ENCODE data around the gene PMAIP1. TPM values are rescaled to one million over a fixed set of nuclear protein-coding genes. Genes with fewer than 3 reads are reported as not detected.

Gene PMAIP1
- total and polyA plus RNA-seq, 4 experiments from 2014 or later, result 6.7 to 39.6 (median 9.0) TPM

DNA sequence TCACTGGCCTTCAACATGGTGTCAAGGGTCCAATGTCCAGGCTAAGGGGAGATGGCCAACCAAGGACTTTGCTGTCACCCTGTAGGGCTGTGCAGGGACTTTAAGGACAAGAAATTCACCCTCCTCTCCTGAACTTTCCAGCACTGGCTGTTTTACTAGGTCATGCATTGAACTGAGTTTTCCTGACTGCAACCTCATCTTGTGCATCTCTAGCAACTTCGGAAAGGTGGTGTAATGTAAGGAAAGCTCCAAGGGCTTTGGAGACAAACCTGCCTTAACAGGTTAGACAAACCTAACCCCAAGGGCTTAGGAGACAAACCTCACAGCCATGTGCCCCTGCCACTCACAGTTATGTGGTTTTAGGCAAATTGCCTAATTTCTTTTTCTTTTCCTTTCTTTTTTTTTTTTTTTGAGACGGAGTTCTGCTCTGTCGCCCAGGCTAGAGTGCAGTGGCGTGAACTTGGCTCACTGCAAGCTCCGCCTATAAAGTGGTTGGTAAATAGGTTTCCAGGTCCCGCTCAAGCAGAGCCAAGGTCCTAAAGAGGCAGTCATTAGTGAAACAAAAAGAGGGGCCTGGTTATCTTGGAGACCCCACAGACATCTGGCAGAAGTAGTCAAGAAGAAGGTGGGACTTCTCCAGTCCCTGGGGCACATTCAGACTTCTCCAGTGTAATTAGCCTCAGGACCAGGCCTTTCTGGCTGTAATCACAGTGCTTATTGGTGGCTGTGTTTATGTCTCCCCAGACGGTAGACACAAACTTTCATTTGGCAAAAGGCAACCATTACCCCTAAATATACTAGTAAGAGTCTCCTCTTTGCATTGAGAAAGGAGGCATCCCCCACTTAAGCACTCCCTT lies 37.6 kb upstream of the PMAIP1 start:
- Mint-ChIP-seq H3K4me3 (no peak overlapping the region), H3K27me3 (peaks cover 0 to 1% of the 10 kb centered on the region in 2 donors), H3K36me3 (no peaks in the 10 kb centered on the region), H3K4me1 (no peaks in the 10 kb centered on the region), H3K27ac (no peak overlapping the region), H3K9me3 (no peaks in the 10 kb centered on the region)
- no peak overlapping the region for H3K27ac ChIP-seq (ENCODE audit: low read depth, low read length)
- H3K4me1 ChIP-seq (ENCODE audit: insufficient read depth, low read length), result no peaks in the 10 kb centered on the region
- no peak overlapping the region for H3K4me3 ChIP-seq (ENCODE audit: low read length in 2 of 2)
- CTCF ChIA-PET (ENCODE audit: partially characterized antibody), result no interaction called here
- H3K9me3 ChIP-seq (ENCODE audit: control insufficient read depth in 1 of 2, low read length in 2 of 2), result no peaks in the 10 kb centered on the region
- intact Hi-C loops (cut with micrococcal nuclease), result no loop called here
- H3K36me3 ChIP-seq (ENCODE audit: insufficient read depth, low read length), result no peaks in the 10 kb centered on the region
- POLR2A ChIA-PET (ENCODE audit: partially characterized antibody), result no interaction called here
- no peak for DNase-seq
- no peaks in the 10 kb centered on the region for H3K27me3 ChIP-seq (ENCODE audit: insufficient read depth, low read length)

DNA sequence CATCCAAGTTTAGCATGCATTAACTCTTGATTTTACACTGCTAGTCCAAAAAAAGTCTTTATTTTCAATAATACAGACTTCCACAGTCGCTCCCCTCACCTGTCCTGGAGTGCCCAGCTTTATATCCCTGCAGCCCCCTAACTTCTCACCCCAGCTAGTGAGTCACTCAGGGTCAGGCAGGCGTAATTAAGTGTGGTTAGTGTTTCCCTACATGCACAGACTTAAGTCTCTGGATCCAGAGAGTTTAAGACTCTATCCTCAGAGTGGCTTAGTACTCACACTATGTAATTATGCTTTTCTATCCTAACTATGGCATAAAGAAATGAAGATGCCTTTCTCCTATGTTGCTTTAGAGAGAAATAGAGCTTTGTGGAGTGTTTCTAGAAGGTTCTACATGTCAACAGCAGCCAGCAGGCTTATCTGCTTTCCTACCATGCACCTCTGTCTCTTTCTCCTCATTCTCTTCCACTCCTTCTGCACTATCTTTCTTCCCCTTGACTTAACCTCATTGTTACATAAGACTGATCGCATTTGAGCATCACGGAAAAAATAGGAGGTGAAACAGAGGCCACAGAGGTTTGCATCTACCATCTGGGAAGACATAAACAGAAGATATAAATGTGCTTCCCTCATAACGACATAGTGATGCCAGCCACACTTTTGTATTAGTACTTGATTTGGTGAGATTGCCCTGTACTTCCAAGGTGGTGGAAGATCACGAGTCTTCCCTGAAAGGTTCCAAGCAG lies 34.4 kb upstream of the PMAIP1 start:
- no peaks in the 10 kb centered on the region for H3K4me1 Mint-ChIP-seq

DNA sequence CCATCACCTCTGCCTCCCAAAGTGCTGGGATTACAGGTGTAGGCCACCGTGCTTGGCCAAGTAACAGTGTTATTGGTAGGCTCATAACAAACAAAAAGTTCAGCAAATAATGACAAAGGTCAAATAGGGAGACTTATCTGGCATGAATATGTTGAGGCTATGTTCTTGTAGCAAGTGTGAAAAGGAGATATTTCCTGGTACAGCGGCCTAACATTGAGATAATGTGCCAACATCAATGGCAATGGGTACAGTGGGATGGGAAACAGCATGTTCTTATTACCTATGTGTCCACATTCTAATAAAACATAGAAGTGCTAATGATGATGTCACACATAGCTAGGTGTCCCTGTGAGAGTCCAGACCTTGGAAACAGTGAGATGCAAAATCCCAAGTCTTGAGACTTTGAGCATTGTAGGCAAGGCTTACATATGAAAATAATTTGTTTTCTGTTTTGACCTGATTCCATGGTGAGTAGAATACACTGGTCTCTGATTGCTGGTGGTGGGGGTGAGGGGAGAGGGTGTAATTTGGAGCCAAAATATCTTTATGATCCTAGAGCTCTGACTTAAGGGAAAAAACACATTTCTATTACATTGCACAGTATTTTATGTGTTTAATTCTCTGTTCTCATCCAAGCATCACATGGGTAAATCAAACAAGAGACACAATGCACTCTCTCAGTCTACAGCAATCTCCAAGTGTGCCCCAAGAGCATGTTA lies 33.1 kb upstream of the PMAIP1 start:
- no peak overlapping the region for H3K4me3 ChIP-seq (ENCODE audit: low read length in 2 of 2)
- Mint-ChIP-seq H3K27ac (no peak overlapping the region), H3K4me1 (no peaks in the 10 kb centered on the region), H3K27me3 (no peaks in the 10 kb centered on the region), H3K4me3 (no peak overlapping the region), H3K9me3 (no peaks in the 10 kb centered on the region), H3K36me3 (no peaks in the 10 kb centered on the region)
- intact Hi-C loops (cut with micrococcal nuclease), result no loop called here
- DNase-seq, result no peak
- H3K4me1 ChIP-seq (ENCODE audit: insufficient read depth, low read length), result no peaks in the 10 kb centered on the region
- no peak overlapping the region for H3K27ac ChIP-seq (ENCODE audit: low read depth, low read length)
- H3K27me3 ChIP-seq (ENCODE audit: insufficient read depth, low read length), result no peaks in the 10 kb centered on the region
- ChIA-PET POLR2A (ENCODE audit: partially characterized antibody) (no interaction called here), CTCF (ENCODE audit: partially characterized antibody) (no interaction called here)
- H3K36me3 ChIP-seq (ENCODE audit: insufficient read depth, low read length), result no peaks in the 10 kb centered on the region
- H3K9me3 ChIP-seq (ENCODE audit: control insufficient read depth in 1 of 2, low read length in 2 of 2), result no peaks in the 10 kb centered on the region

More for the DNA sequence above, 34.4 kb upstream of the PMAIP1 start:
- DNase-seq, result no peak
- ChIA-PET POLR2A (ENCODE audit: partially characterized antibody) (no interaction called here), CTCF (ENCODE audit: partially characterized antibody) (no interaction called here)
- Mint-ChIP-seq H3K27ac (no peak overlapping the region), H3K27me3 (no peaks in the 10 kb centered on the region), H3K9me3 (no peaks in the 10 kb centered on the region), H3K4me3 (no peak overlapping the region), H3K36me3 (no peaks in the 10 kb centered on the region)
- no peaks in the 10 kb centered on the region for H3K4me1 ChIP-seq (ENCODE audit: insufficient read depth, low read length)
- H3K27ac ChIP-seq (ENCODE audit: low read depth, low read length), result no peak overlapping the region
- no peak overlapping the region for H3K4me3 ChIP-seq (ENCODE audit: low read length in 2 of 2)
- H3K36me3 ChIP-seq (ENCODE audit: insufficient read depth, low read length), result no peaks in the 10 kb centered on the region
- intact Hi-C loops (cut with micrococcal nuclease), result no loop called here
- H3K9me3 ChIP-seq (ENCODE audit: control insufficient read depth in 1 of 2, low read length in 2 of 2), result no peaks in the 10 kb centered on the region
- no peaks in the 10 kb centered on the region for H3K27me3 ChIP-seq (ENCODE audit: insufficient read depth, low read length)

DNA sequence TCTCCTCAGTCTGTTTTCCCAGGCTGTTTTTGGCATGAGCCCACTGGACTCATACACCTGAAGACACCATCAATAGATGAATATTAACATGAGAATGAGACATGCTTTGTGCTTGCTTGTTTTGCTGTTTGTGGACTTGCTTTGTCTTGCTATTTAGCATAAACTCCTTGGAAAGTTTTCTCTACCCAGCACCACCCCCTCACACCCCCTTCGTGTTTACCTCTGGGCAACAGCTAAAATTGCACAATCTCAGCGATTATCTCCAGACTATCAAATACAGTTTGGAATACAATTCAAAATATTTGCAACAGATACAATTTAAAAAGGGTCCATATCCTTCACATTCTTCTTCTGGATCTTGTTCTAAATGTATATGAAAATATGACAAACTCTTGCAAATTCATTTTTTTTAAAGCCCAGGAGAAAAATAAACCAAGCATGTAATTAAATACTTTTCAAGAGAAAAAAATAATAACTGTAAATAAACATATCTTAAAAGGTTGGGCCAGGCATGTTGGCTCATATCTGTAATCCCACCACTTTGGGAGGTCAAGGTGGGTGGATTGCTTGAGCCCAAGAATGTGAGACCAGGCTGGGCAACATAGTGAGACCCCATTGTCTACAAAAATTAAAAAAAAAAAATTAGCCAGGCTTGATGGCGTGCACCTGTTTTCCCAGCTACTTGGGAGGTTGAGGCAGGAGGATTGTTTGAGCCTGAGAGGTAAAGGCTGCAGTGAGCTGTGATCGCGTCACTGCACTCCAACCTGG lies 32.3 kb upstream of the PMAIP1 start:
- no peak for DNase-seq
- no peaks in the 10 kb centered on the region for H3K36me3 Mint-ChIP-seq
- H3K4me1 Mint-ChIP-seq, result no peaks in the 10 kb centered on the region
- H3K27me3 ChIP-seq (ENCODE audit: insufficient read depth, low read length), result no peaks in the 10 kb centered on the region
- H3K36me3 ChIP-seq (ENCODE audit: insufficient read depth, low read length), result no peaks in the 10 kb centered on the region
- ChIA-PET CTCF (ENCODE audit: partially characterized antibody) (no interaction called here), POLR2A (ENCODE audit: partially characterized antibody) (no interaction called here)
- H3K27ac ChIP-seq (ENCODE audit: low read depth, low read length), result no peak overlapping the region
- intact Hi-C loops (cut with micrococcal nuclease), result no loop called here
- no peak overlapping the region for H3K4me3 Mint-ChIP-seq
- no peaks in the 10 kb centered on the region for H3K27me3 Mint-ChIP-seq
- H3K9me3 ChIP-seq (ENCODE audit: control insufficient read depth in 1 of 2, low read length in 2 of 2), result no peaks in the 10 kb centered on the region
- no peak overlapping the region for H3K4me3 ChIP-seq (ENCODE audit: low read length in 2 of 2)
- no peaks in the 10 kb centered on the region for H3K4me1 ChIP-seq (ENCODE audit: insufficient read depth, low read length)
- no peak overlapping the region for H3K27ac Mint-ChIP-seq
- H3K9me3 Mint-ChIP-seq, result no peaks in the 10 kb centered on the region

DNA sequence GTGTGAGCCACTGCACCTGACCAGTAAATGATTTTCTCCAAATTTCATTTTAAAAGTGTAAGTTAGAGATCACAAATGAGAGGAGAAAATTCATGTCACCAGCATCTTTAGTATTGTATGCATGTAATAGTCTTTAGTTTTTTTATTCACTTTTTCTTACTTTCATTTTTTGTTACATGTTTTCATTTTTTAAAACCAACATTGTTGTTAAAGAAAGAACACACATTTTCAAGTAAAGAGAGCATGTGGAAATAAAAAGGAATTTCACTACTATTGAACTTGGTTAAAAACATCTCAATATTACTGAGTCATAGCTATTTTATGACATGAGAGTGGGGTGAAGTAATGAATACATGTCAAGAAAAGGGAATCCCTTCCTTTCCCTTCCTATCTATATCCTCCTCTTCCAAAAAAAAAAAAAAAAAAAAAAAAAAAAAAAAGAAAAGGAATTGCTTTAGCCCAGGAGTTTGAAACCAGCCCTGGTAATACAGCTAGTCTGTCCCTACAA lies 29.1 kb upstream of the PMAIP1 start:
- Mint-ChIP-seq H3K9me3 (no peaks in the 10 kb centered on the region), H3K27me3 (peaks cover 1 to 2% of the 10 kb centered on the region in 2 donors), H3K27ac (no peak overlapping the region), H3K36me3 (no peaks in the 10 kb centered on the region), H3K4me1 (no peaks in the 10 kb centered on the region), H3K4me3 (no peak overlapping the region)
- H3K27me3 ChIP-seq (ENCODE audit: insufficient read depth, low read length), result no peaks in the 10 kb centered on the region
- H3K4me3 ChIP-seq (ENCODE audit: low read length in 2 of 2), result no peak overlapping the region
- H3K27ac ChIP-seq (ENCODE audit: low read depth, low read length), result no peak overlapping the region
- intact Hi-C loops (cut with micrococcal nuclease), result no loop called here
- H3K9me3 ChIP-seq (ENCODE audit: control insufficient read depth in 1 of 2, low read length in 2 of 2), result no peaks in the 10 kb centered on the region
- ChIA-PET POLR2A (ENCODE audit: partially characterized antibody) (no interaction called here), CTCF (ENCODE audit: partially characterized antibody) (interaction anchor here (1.0 kb wide), 1 partner anchor 8 kb away, joined by 3 read pairs; no protein-coding TSS in a partner anchor)
- H3K4me1 ChIP-seq (ENCODE audit: insufficient read depth, low read length), result no peaks in the 10 kb centered on the region
- H3K36me3 ChIP-seq (ENCODE audit: insufficient read depth, low read length), result no peaks in the 10 kb centered on the region
- no peak for DNase-seq

DNA sequence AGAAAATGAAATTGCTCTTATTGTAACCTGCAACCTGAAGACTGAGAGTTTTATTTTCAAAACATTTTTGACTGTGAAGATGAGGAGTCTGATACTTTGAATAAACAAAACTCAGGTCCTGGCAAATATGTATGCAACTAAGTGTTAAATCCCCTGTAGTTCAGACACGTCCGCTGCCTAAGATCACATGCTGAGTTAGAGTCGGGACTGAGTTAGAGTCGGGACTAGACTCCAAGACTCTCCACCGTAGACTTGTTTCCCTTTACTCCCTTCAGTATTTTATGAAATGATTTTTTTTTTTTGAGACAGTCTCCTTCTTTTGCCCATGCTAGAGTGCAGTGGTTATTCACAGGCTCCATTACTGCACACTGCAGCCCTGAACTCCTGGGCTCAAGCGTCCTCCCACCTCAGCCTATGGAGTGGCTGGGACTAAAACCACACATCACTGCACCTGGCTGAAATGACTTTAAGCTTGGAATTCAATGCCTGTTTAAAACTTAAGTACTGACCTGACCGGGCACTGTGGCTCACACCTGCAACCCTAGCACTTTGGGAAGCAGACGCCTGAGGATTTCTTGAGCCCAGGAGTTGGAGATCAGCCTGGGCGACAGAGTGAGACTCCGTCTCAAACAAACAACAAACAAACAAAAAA lies 28.0 kb upstream of the PMAIP1 start:
- Histone ChIP-seq H3K4me3 (ENCODE audit: low read length in 2 of 2) (no peak overlapping the region), H3K4me1 (ENCODE audit: insufficient read depth, low read length) (no peaks in the 10 kb centered on the region), H3K36me3 (ENCODE audit: insufficient read depth, low read length) (no peaks in the 10 kb centered on the region), H3K27ac (ENCODE audit: low read depth, low read length) (no peak overlapping the region), H3K9me3 (ENCODE audit: control insufficient read depth in 1 of 2, low read length in 2 of 2) (no peaks in the 10 kb centered on the region), H3K27me3 (ENCODE audit: insufficient read depth, low read length) (no peaks in the 10 kb centered on the region)
- no peak overlapping the region for H3K4me3 Mint-ChIP-seq
- H3K27me3 Mint-ChIP-seq, result peaks cover 1 to 2% of the 10 kb centered on the region in 2 donors
- no peaks in the 10 kb centered on the region for H3K36me3 Mint-ChIP-seq
- no peaks in the 10 kb centered on the region for H3K4me1 Mint-ChIP-seq
- H3K27ac Mint-ChIP-seq, result no peak overlapping the region
- ChIA-PET CTCF (ENCODE audit: partially characterized antibody) (no interaction called here), POLR2A (ENCODE audit: partially characterized antibody) (no interaction called here)
- intact Hi-C loops (cut with micrococcal nuclease), result no loop called here
- H3K9me3 Mint-ChIP-seq, result no peaks in the 10 kb centered on the region
- no peak for DNase-seq

All from CD4-positive, alpha-beta memory T cell (primary cell).